Measurements from ENCODE around the gene PPARD. TPM values are rescaled to one million over a fixed set of nuclear protein-coding genes. Genes with fewer than 3 reads are reported as not detected.

Gene PPARD
- total RNA-seq, 1 donor from 2014 or later, result 30.2 TPM

GRCh38 chr6:35360349-35361138 lies 18.2 kb downstream of the PPARD start:
- intact Hi-C loops (cut with DNase I), result no loop called here
- peak overlapping the region; percentile 42 for H3K27ac ChIP-seq

GRCh38 chr6:35362200-35362599 lies 19.8 kb downstream of the PPARD start:
- H3K27me3 ChIP-seq (ENCODE audit: low read depth), result no peaks in the 10 kb centered on the region
- DNase-seq (no peak), ATAC-seq (no peak)
- TF ChIP-seq, protein P1, sequence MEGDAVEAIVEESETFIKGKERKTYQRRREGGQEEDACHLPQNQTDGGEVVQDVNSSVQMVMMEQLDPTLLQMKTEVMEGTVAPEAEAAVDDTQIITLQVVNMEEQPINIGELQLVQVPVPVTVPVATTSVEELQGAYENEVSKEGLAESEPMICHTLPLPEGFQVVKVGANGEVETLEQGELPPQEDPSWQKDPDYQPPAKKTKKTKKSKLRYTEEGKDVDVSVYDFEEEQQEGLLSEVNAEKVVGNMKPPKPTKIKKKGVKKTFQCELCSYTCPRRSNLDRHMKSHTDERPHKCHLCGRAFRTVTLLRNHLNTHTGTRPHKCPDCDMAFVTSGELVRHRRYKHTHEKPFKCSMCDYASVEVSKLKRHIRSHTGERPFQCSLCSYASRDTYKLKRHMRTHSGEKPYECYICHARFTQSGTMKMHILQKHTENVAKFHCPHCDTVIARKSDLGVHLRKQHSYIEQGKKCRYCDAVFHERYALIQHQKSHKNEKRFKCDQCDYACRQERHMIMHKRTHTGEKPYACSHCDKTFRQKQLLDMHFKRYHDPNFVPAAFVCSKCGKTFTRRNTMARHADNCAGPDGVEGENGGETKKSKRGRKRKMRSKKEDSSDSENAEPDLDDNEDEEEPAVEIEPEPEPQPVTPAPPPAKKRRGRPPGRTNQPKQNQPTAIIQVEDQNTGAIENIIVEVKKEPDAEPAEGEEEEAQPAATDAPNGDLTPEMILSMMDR (IDR thresholded peaks at IDR 0.05), result no peak
- peaks cover 26% of the 10 kb centered on the region for H3K4me1 ChIP-seq
- peaks cover 18% of the 10 kb centered on the region for H3K36me3 ChIP-seq
- intact Hi-C loops (cut with DNase I), result no loop called here
- H3K9me3 ChIP-seq, result no peaks in the 10 kb centered on the region
- no peak overlapping the region for H3K4me3 ChIP-seq
- no peak overlapping the region for H3K27ac ChIP-seq

More at GRCh38 chr6:35360349-35361138, 18.2 kb downstream of the PPARD start:
- TF ChIP-seq, protein P1 (IDR thresholded peaks at IDR 0.05), result no peak
- DNase-seq, result peak; percentile 62
- H3K4me1 ChIP-seq, result peaks cover 26% of the 10 kb centered on the region
- H3K27me3 ChIP-seq (ENCODE audit: low read depth), result no peaks in the 10 kb centered on the region
- H3K36me3 ChIP-seq, result peaks cover 34% of the 10 kb centered on the region
- H3K4me3 ChIP-seq, result no peak overlapping the region
- H3K9me3 ChIP-seq, result no peaks in the 10 kb centered on the region
- ATAC-seq, result peak; percentile 84 to 94

DNA sequence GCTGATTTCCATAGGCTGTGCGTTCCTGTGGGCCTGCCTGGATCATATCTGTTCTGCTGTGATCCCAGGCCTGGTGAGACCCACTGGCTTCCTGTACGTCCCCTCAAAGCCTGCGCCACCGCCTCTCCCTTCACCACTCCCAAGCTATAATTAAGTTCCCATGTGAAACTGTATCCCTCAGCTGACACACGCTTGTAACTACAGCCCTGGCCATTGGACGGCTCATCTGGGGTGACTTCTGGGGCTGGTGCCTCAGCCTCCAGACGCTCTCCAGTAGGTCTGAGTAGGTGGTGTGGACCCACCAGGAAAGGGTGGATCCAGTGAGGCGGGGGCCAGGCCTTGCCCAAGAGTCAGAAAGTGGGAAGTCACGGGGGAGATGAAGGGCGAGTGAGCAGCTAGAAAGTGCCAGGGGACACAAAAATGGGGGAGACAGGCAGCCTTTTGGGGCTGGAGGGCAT lies 21.0 kb downstream of the PPARD start:
- no peaks in the 10 kb centered on the region for H3K27me3 ChIP-seq (ENCODE audit: low read depth)
- peaks cover 10% of the 10 kb centered on the region for H3K36me3 ChIP-seq
- peak; percentile 68 for DNase-seq
- intact Hi-C loops (cut with DNase I), result no loop called here
- TF ChIP-seq, protein P1 (IDR thresholded peaks at IDR 0.05), result no peak
- H3K27ac ChIP-seq, result no peak overlapping the region
- no peaks in the 10 kb centered on the region for H3K9me3 ChIP-seq
- H3K4me3 ChIP-seq, result no peak overlapping the region
- peak; percentile 4 to 57 for ATAC-seq
- peaks cover 31% of the 10 kb centered on the region for H3K4me1 ChIP-seq

- H3K4me3 ChIP-seq, result no peak overlapping the region
- intact Hi-C loops (cut with DNase I), result no loop called here
These were observed 23.3 kb downstream of the PPARD start for GRCh38 chr6:35365594-35366203.

GRCh38 chr6:35366204-35366596 lies 23.8 kb downstream of the PPARD start:
- ATAC-seq (no peak), DNase-seq (no peak)
- TF ChIP-seq, protein P1 (IDR thresholded peaks at IDR 0.05), result no peak
- no peaks in the 10 kb centered on the region for H3K27me3 ChIP-seq (ENCODE audit: low read depth)
- no peak overlapping the region for H3K27ac ChIP-seq
- intact Hi-C loops (cut with DNase I), result no loop called here
- peaks cover 36% of the 10 kb centered on the region for H3K4me1 ChIP-seq
- H3K4me3 ChIP-seq, result no peak overlapping the region
- H3K9me3 ChIP-seq, result no peaks in the 10 kb centered on the region
- H3K36me3 ChIP-seq, result no peaks in the 10 kb centered on the region

More at GRCh38 chr6:35365594-35366203, 23.3 kb downstream of the PPARD start:
- no peaks in the 10 kb centered on the region for H3K36me3 ChIP-seq
- H3K27ac ChIP-seq, result no peak overlapping the region
- ATAC-seq, result no peak
- TF ChIP-seq, protein P1 (IDR thresholded peaks at IDR 0.05), result no peak
- no peaks in the 10 kb centered on the region for H3K9me3 ChIP-seq
- H3K4me1 ChIP-seq, result peaks cover 36% of the 10 kb centered on the region
- DNase-seq, result no peak
- no peaks in the 10 kb centered on the region for H3K27me3 ChIP-seq (ENCODE audit: low read depth)

Data from lower lobe of right lung (tissue), 2 donors.